H54 (cell line): ENCODE results near the gene ZNF418.

Source experiments
- DNase-seq: peaks from one replicate; pipeline ENCODE4 v3.0.0; 2011; ENCODE audit warnings: low spot score, mixed read lengths; ENCODE audit not compliant: insufficient read length
- FAIRE-seq: peaks from 3 replicates; lab custom pipeline; 2011; peaks lifted over from hg19 to GRCh38; lab: Jason Lieb, UNC
- POLR2A ChIP-seq: IDR thresholded peaks from 2 replicates; pipeline ENCODE4 v1.6.1; 2011; ENCODE audit warnings: low read depth, mild to moderate bottlenecking, low read length

ZNF418 gene

GRCh38 chr19:57934820-57935665, at the start of gene ZNF418:
TSS of gene ZNF418 (minus strand) at chr19:57935402. CDS start at chr19:57933822, 1,580 bp downstream.
- no peak for TF ChIP-seq POLR2A
- DNase-seq (no peak), FAIRE-seq (no peak)

GRCh38 chr19:57978586-57979289, 43.5 kb upstream of the ZNF418 start:
- no peak for FAIRE-seq
- DNase-seq = no peak
- no peak for TF ChIP-seq POLR2A

DNA sequence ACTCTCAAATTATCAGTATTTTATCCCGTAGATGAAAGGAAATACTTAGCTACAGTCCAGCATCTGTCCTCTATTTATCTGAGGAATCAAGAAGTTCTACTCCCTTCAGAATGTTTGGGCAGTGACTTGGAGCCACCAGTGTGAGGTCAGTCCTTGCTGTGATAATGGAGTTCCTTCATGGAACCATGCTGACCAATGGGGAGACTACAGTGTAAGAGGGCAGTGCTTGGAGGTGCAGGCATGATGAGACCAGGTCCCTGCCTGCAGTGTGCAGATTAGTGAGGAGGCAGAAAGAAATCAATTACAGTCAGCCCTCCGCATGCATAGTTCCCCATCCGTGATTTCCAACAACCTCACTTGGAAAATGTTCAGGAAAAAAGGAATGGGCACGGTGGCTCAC, 39.2 kb upstream of the ZNF418 start, which contains the start of gene C19orf18:
TSS of gene C19orf18 (minus strand) at position 101 of the 400 bp plus-strand sequence. CDS start 102 bp downstream, outside the sequence.
- no peak for DNase-seq
- TF ChIP-seq POLR2A = no peak
- FAIRE-seq = no peak

GRCh38 chr19:57964761-57965160, 29.6 kb upstream of the ZNF418 start:
- TF ChIP-seq POLR2A = no peak
- DNase-seq (no peak), FAIRE-seq (no peak)

DNA sequence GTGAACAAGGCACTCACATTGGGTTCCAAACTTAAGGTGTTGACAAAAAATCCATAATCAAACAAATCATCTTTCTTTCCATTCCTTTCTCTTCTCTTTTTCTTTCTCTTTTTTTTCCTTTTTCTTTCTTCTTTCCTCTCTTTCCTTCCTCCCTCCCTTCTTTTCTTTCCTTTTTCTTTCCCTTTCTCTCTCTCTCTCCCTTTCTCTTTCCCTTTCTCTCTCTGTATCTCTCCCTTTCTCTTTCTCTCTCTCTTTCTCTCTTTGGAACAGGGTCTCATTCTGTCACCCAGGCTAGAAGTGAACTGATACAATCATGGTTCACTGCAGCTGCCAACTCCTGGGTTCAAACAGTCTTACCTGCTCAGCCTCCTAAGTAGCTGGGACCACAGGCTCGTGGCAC, 26.6 kb upstream of the ZNF418 start:
- FAIRE-seq (no peak), DNase-seq (no peak)
- no peak for TF ChIP-seq POLR2A

GRCh38 chr19:57954996-57955395, 19.8 kb upstream of the ZNF418 start:
- FAIRE-seq (no peak), DNase-seq (no peak)
- TF ChIP-seq POLR2A = no peak

DNA sequence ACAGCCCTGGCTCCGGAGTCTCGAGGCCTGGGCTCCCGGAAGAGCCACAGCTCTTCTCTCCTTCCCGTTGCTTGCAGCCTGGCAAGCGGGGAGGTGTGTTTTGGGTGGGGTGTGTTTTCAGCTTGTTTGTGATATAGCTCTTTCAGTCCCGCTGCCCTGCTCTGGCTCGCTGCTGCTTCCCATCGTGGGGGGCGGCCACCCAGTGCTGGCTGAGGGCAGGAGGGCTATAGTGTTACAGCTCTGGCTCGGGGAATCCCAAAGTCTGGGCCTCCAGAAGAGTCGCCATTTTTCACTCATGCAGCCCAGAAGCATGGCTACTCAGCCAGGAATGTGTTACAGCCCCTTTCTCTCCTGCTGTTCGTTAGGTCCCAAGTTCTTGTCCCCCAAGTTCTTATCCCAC, 14.5 kb upstream of the ZNF418 start:
- no peak for FAIRE-seq
- no peak for TF ChIP-seq POLR2A

GRCh38 chr19:57949296-57949695, 14.1 kb upstream of the ZNF418 start:
- FAIRE-seq (no peak), DNase-seq (no peak)
- TF ChIP-seq POLR2A = no peak

More for the DNA sequence above, 14.5 kb upstream of the ZNF418 start:
- no peak for DNase-seq

DNA sequence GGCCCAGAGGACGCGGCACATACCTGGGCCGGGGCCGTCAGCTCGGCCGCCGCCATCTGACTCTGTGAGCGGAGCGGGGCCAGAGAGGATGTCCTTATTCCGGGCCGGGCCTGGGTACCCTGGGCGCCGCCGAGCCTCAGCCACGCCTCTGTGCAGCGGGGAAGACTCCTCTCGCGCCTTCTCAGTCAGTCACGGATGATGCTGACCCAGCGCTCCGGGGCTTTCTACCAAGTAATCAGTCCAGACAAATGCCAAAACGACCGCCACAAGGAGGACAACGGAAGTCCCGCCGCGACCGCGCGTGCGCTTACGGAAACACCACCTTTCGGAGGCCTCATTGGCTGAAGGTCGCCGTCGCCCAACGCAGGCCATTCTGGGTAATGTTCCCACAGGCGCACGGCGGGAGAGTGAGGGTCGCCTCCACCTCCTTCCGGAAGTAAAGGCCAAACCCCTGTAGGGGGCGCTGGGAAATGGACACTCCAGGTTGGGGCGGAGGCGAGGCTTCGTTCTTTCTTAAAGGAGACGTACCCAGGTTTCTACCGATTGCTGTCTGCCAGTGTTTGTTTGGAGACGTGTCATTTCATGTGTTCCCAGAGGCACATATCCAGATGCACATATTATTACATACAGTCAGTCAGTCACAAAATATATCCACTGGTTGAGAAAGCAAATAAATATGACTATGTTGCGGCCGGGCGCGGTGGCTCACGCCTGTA, 12.4 kb upstream of the ZNF418 start, which contains the start of gene ZNF256:
TSS of gene ZNF256 (minus strand) at position 288 of the 716 bp plus-strand sequence. CDS start at position 56, 232 bp downstream.
- peak; percentile 99 for DNase-seq
- peak; percentile 46 for TF ChIP-seq POLR2A
- peak; percentile 72 for FAIRE-seq

DNA sequence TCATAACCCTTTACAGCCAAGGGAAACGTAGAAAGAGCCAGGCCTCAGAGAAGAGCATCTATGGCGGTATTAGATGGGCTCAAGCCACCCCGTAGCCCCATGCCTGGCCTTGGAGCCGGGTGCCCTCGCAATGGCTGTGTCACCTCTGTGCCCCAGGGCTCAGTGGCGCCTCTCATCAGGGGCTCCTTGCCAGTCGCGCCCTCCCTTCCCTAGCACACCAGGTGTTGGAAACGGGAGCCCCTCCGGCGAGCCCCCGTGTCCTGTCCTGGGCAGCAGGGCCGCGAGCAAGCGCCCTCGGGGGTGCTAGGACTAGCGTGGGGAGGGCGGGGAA, 11.9 kb upstream of the ZNF418 start:
- FAIRE-seq (no peak), DNase-seq (no peak)
- no peak for TF ChIP-seq POLR2A

- no peak for TF ChIP-seq POLR2A
- no peak for DNase-seq
- no peak for FAIRE-seq
Observed at GRCh38 chr19:57946316-57946715, 11.1 kb upstream of the ZNF418 start.

GRCh38 chr19:57941593-57941992, 6.4 kb upstream of the ZNF418 start:
- FAIRE-seq (no peak), DNase-seq (no peak)
- no peak for TF ChIP-seq POLR2A

GRCh38 chr19:57935731-57936130, 529 bp upstream of the ZNF418 start:
- FAIRE-seq = no peak
- DNase-seq = no peak
- TF ChIP-seq POLR2A = no peak

GRCh38 chr19:57927587-57927986, 7.6 kb downstream of the ZNF418 start:
- no peak for TF ChIP-seq POLR2A
- FAIRE-seq (no peak), DNase-seq (no peak)
